Activated effector memory CD4-positive, alpha-beta T cell treated with Interleukin-2 at 50 U/mL for 16 hours (primary cell): ENCODE measurements around the gene NAT9.

Experiments
- DNase-seq: peaks from one replicate; pipeline ENCODE4 v3.0.0-alpha.2; 2020

Gene NAT9

DNA sequence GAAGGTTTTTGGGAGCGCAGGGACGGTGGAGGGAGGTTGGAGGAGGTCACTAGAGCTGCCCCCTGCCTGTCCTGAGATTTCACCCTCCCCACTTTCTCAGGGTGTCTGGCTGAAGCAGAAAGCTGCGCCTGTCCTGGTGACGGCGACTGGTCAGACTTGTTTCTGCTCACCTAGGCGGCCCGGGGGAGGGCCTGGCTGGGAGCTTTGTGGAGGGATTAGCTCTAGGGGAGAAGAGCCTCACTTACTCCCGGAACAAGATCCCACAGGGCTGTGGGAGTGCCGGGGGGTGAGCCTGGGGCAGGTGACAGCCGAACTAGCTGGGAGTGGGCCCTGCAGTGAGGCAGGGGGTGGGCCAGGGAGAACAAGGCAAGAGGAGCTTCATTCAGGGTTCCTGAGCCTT lies 16.2 kb downstream of the NAT9 start:
- no peak for DNase-seq

DNA sequence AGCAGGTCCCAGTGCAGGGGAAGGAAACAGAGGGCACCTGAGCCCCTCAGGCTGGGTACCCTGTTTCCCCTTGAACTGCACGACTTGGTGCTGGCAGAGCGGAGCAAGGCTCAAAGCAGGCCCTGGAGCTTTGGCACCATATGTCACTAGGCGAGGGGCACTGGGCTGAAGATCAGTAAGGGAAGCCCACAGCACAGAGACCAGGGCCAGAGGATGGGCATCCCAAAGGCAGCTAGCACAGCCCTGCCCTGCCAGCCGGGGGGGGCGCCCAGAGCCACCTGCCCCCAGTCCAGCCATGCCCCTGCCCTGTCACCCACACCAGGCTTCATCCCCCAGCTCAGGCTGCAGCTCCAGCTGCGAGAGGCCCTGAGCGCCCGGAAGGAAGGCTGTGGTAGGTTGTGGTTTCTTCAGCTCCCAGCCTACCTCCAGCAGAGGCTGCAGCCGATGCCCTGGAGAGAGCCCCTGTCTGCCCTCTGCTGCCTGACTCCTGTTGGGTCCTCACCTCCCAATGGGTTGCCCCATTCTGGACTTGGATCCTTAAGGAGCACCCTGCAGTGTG lies 16.8 kb downstream of the NAT9 start:
- peak; percentile 54 for DNase-seq

DNA sequence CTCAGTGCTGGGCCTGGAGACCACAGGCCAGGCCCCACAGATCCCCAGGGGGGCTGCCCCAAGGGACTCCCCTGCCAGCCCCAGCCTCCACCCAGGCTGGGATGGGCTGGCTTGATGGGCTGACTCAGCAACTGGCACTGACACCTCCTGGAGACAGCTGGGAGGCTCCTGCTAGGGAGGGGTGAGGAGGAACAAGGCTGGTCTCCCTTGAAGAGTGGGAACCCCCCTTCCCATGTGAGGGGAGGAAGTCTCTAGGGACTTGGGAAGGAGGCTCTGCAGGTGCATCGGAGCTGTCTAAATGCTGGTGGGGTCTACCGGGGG lies 17.3 kb downstream of the NAT9 start:
- no peak for DNase-seq

DNA sequence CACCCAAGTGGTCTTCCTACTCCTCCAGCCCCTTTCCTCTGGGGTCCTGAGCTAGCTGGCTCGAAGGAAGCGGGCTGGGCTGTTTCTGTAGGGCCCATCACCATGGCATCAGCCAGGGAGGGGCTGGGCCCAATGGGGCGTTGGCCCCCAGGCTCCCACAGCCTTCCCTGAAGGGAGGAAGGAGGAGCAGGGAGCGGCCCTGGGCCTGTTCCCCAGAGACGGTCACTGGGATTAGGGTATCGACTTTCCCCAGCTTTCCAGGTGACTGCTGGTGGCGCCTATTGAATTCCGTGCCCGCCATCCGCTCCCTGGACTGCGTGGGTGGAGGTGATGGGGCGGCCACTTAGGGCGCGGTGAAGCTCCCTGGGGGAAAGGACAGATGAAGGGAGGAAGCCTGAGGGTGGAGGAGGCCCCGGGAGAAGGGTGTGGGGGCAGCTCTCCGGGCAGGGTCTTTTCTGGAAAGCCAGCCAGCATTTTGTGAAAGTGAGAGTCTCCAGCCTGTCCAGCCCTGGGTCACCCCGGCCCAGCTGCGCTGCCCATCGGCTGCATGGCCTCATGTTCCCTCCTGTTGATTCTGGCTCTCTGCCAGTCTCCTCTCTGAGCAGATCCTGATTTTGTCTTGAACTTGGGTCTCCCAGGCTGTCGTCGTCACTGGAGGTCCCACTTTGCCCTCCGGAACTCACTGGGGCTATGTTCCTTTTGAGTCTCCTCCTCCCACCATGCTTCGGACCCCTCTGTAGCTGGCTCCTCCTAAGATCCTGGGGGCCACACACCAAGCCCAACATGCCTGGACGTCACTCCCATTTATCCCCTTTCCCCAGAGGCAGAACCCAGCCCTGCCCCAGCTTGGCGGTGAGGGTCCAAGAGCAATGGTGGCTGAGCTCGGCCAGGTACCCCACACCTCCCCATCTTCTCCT lies 18.0 kb downstream of the NAT9 start:
- no peak for DNase-seq

DNA sequence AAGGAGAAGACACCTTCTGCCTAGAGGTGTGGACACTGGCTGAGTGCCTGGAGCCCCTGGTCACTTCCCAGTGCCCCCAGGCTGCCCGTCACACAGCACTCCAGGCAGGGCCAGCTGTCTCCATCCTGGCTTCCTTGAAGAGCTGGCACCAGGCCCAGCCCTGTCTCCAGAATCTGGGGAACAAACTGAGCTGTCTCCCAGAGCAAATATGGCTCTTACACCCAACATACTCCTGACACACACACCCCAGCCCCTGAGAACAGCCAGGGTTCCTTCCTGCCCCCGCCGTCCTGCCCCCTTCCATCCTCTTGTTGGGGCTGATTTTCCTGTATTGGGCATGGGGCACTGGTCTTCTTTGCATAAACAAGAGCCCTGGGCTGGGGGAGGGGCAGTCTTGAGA lies 18.6 kb downstream of the NAT9 start:
- no peak for DNase-seq

DNA sequence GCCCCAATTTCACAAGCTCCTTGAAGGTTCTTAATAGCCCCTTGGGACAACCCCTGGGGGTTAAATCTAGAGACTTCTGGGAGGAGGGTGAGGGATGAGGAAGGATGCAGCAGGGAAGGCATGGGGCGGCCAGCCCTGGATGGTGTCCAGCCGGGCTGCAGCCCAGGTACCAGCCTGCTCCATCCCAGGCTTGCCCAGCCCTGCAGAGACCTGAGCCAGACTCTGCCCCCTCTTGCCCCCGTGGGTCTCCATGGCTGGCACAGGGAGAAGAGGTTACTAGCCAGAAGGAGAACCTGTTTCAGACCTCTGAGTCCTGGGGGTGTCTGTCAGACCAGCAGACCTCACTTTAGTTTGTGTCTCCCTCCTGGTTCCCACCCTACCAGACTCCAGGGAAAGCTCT lies 19.3 kb downstream of the NAT9 start:
- no peak for DNase-seq

DNA sequence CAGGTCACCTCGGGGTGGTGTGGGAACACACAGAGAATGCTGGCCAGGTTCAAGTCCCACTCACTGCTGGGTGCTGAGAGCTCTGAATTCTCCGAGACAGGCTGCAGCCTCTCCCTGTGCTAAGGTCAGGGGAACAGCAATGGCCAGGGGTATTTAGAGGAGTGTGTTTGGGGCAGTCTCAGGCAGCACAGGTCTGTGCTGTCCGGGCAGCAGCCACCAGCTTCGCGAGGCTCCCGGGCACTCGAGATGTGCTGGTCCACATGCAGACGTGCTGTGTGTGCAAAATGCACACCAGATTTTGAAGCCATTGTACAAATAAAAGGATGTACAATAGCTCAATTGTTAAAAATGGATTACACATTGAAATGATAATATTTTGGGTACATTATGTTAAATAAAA lies 20.6 kb downstream of the NAT9 start:
- no peak for DNase-seq

DNA sequence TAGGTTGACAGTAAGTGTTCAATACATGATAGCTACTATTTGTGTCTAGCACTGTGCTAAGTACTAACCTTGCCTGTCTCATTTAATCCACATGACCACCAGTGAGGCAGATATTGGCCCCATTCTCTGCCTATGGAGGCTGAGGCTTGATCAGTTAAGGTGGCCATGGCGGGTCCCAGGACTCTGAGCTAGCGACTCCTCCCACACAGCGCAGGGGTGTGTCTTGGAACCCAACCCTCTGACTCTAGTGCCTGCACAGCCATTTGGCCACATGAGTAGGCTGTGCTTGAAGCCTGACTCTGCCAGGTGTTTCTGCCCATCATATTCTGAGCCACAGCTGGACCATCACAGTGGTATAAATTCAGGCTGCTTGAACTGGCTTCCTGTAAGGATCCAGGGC lies 21.3 kb downstream of the NAT9 start:
- DNase-seq = no peak

DNA sequence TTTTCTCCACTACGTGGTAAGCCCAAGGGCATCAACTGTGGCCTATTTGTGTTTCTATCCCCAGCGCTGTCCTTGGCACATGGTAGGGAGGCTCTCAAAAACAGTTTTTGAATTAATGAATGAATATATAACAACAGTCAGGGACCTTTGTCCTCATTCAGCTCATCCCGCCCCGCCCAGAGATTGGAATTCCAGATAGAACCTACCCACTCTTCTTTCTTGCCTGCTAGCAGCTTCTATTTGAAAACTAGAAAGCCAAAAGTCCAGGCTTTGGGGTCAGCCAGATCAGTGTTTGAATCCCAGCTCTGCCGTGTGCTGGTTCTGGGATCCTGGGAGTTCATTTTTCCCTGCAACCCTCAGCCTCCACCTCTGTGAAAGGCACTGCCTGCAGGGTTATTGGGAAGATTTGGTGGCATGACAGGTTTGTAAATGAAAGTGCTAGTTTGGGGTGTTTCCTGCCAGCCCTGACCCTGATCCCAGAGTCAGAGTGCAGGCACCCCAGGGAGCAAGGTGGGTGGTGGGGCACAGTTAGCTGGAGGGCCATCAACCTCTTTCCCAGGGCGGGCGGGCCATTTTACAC lies 23.2 kb downstream of the NAT9 start:
- no peak for DNase-seq

DNA sequence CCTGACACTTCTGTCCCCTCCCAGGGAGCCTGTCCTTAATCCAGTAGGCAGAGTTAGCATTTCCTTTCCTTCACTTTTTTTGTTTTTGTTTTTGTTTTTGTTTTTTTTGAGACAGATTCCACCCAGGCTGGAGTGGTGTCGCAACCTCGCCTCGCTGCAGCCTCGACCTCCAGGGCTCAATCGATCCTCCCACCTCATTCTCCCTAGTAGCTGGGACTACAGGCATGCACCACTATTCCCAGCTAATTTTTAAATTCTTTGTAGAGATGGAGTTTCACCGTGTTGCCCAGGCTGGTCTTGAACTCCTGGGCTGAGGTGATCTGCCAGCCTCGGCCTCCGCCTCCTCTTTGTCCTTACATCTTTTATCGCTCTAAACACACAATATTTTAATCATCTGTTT lies 23.7 kb downstream of the NAT9 start:
- no peak for DNase-seq

DNA sequence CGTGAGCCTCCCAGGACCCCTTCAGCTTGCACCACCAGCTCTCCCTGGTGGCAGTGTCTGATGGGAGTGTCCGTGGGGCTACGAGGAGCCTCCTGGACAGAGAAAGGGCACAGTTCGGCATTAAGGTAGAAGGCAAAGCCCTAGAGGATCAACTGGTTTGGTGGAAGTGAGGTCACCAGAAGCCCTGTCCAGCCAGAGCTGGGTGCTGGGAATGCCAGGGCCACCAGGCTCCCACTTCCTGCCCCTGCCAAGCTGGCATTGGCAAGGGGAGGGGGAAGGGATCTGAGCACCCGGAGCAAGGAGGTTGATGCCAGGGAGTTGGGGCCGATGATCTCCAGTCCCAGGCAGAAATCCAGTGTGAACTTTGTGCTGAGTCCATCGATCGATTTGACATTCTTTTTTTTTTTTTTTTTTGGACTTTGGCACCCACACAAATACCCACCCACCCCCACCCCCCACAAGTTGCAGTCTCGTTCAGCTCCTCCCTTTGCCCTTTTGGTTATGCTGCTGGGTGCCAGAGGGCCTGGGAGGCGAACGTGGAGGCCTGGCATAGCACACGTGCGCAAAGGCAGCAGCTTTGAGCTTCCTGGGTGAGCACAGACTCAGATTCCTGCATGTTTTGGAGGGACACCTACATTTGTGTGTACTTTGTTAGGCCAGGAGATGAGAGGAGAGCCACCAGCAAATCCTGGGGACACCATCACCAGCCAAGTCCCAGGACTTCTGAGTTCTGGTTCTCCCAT lies 25.6 kb downstream of the NAT9 start:
- DNase-seq = no peak

DNA sequence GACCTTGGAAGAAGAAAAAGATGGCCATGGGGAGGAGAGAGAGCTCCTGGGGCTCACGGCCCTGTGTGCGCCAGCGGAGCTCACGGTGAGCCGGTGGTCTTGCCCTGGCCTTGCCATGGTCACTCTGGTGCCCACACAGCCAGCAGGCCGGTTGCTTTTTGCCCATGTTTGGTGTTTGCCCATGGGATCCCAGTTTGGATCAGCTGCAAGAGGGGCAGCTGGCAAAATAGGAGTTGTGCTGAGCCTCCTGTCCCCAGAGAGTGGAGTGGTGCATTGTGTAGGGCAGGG lies 26.2 kb downstream of the NAT9 start:
- DNase-seq = no peak

DNA sequence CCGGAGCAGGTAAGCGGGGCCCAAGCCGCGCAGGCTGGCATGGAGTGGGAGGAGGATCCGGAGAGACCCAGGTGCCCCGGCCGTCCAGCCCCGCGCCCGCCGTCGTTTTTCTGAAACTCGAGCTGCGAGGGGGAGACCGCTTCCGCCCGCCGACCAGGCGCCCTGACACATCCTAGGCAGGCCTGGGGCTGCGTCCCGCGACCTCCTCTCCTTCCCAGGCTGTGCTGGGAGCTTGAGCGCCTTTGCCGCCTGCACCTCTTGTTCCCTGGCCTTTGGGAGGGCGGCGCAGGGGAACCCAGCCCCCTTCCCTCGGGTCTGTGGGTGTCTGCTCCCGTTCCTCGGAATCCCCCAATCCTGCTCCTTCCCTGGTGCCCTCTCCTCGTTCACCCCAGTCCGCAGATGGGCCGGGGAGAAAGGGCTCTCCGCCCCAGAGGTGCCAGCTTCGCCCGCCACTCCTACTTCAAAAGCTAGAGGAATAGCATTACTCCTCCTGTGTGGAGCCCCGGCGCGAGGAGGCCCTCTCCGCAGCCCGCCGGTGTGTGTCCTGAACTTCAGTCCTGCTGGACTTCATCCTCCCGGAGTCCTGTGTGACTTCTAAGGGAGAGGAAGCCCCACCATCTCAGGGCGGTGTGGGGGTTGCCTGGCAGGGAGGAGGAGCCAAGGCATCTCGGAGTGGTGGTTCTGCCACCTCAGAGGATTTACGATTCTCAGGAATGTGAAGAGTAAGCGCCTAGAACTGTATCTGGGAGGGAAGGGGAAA lies 26.7 kb downstream of the NAT9 start:
- DNase-seq = peak; percentile 49

DNA sequence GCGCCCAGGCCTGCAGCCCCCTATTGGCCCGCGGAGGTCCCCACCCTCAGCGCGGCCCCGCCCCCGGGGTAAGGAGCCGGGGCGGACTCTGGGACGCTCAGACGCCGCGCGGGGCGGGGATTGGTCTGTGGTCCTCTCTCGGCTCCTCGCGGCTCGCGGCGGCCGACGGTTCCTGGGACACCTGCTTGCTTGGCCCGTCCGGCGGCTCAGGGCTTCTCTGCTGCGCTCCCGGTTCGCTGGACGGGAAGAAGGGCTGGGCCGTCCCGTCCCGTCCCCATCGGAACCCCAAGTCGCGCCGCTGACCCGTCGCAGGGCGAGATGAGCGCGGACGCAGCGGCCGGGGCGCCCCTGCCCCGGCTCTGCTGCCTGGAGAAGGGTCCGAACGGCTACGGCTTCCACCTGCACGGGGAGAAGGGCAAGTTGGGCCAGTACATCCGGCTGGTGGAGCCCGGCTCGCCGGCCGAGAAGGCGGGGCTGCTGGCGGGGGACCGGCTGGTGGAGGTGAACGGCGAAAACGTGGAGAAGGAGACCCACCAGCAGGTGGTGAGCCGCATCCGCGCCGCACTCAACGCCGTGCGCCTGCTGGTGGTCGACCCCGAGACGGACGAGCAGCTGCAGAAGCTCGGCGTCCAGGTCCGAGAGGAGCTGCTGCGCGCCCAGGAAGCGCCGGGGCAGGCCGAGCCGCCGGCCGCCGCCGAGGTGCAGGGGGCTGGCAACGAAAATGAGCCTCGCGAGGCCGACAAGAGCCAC lies 27.4 kb downstream of the NAT9 start, which contains the start of gene NHERF1:
Gene NHERF1, plus strand, starts transcription at position 100 of the 750 bp plus-strand sequence. Its CDS starts 219 bp downstream, at position 319.
- DNase-seq = peak; percentile 92

DNA sequence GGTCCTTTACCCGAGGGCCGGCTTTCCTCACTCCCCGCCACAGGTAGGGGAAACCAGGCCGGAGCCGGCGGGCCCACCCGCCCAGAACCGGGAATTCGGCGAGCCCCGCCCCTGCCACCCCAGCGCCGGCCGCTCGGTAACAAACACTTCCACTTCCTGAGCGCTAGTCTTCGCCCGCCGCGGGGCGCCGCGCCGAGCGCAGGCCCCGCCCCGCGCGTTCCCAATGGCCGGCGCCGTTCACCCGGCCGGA lies 27.9 kb downstream of the NAT9 start:
- no peak for DNase-seq

DNA sequence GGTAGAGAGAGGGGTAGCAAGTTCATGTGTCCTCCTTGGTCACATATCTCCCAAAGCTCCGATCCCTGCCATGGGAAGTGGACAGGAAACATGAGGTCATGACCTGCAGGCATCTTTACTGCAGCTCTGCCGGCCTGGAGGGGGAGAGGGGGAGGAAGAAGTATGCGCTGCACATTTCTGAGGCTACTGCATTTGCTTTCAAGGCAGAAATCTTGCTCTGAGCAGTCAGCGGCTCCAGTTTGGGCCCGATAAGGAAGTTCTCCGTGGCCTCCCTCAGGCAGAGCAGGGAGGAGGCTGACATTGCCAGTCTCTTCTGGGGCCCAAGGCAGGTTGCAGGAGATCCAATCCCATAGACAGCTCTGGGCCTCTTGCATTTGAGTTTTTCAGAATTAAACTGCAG lies 29.2 kb downstream of the NAT9 start:
- DNase-seq = no peak

DNA sequence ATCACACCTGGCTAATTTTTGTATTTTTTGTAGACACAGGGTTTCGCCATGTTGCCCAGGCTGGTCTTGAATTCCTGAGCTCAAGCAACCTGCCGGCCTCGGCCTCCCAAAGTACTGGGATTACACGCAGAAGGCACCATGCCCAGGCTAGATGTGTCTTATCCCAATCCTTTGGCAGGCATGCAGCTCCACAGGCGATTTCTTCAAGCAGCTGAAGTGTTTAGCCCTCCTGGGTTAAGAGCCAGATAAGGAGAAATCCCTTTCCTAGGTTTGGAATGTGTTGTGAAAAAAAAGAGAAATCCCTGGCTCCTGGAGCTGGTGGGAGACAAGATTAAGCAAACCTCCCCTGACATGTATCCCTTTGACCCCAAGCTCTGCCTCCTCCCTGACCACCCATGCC lies 29.8 kb downstream of the NAT9 start:
- DNase-seq = no peak

DNA sequence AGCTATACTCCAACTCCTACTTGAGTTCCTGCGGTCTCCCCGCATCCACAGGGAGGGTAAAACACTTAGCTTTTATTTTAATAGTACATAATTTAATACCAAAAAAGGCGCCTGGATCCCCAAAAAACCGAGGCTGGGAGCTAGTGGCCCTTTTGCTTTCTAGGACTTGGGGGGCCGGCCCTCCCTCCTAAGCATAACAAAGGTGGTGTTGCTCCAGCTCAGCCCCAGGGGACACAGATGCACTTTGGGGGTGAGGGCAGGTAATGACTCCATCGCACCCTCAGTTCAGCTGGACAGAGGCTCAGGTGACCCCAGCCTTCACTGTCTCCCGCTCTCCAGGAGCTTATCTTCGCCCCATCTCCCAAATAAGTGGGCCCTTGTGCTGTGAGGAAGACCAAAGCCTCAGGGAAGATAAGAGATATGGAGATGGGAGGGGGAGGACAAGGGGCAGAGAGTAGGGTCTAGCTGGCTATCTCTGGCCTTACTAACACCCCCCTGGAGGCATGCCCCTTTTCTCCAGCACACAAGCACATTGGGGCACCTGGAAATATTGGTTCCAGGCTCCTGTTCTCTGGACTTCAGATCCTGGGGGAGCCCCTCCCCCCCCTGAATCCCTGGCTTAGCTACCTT lies 30.5 kb downstream of the NAT9 start:
- DNase-seq = no peak

DNA sequence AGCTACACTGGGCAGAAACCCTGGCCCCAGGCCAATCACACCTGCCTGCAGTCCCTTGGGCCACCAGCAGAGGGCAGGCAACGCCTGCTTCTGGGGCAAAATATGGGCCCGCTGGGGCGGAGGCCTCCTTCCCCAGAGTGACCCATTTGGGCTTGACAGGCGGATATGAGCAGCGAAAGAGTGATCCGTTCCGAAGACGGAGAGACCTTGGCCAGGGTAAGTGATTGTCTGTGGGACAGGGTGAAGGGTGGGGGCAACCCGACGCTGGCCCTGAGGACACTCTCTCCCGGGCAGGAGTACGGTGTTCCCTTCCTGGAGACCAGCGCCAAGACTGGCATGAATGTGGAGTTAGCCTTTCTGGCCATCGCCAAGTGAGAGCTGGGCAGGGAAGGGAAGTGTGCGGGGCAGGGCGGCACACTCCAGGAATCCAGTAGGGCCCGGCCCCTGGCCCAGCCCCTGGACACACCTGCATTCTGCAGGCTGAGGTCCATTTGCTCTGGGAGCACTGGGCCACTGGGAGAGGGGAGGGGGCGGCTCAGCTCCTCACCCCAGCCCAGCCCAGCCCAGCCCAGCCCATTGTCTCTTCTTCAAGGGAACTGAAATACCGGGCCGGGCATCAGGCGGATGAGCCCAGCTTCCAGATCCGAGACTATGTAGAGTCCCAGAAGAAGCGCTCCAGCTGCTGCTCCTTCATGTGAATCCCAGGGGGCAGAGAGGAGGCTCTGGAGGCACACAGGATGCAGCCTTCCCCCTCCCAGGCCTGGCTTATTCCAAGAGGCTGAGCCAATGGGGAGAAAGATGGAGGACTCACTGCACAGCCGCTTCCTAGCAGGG lies 31.2 kb downstream of the NAT9 start:
- DNase-seq = peak; percentile 76

DNA sequence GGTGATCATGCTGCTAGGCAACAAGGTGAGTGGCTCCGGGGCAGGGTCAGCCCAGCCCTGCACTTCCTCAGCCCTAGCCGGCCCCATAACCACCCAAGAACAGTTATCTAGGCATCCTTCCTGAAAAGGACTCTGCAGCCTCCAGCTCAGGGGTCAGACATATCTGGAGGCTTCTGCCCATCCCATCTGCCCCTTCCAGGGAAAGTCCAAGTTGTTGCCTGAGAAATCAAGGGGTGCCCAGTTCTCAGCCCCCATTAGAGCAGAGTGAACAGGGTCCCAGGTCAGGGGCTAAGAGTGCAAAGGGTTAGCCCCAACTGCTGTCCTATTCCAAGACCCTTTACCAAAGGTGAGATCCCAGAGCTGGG lies 31.8 kb downstream of the NAT9 start:
- DNase-seq = no peak

DNA sequence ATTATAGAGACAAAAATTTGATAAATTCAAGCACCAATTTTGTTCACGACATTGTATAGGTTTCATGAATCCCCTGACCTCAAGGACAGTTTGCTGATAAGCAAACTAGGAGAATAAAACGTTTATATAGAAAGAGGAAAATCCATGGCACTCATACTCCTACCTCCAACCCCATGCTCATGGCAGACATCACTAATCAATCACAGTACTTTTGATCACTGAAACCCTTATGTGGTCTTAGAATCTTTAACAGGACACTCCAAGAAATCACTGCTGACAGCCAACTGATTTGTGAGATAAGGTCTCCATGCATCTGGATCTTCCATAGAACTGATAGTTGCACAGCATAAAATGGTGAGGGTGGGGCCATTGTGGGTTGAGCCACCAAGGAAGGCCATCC lies 32.4 kb downstream of the NAT9 start:
- no peak for DNase-seq
